ENCODE measurements around the gene CCNYL1.
"Not testable (repeated sequence)": the region's sequence is repeated elsewhere in the genome, so short reads cannot be mapped to it uniquely, and the experiment has no call there.

The CCNYL1 gene

DNA sequence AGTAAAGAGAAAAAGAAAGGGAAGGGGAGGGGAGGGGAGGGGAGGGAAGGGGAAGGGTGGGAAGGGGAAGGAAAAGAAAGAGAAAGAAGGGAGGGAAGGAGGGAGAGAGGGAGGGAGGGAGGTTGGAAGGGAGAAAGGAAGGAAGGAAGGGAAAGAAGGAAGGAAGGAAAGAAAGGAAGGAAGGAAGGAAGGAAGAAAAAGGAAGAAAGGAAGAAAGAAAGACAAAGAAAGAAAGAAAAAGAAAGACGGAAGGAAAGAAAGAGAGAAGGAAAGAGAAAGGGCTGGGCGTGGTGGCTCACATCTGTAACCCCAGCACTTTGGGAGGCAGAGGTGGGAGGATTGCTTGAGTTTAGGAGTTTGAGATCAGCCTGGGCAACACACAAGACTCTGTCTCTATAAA is 24.6 kb upstream of the CCNYL1 start:
- no peak overlapping the region for H3K4me2 ChIP-seq (ENCODE audit: low read length)
- no peaks in the 10 kb centered on the region for H3K36me3 ChIP-seq (replicated peaks; ENCODE audit: low read depth, low read length)
- H3K27me3 ChIP-seq (ENCODE audit: low read depth, low read length): no peaks in the 10 kb centered on the region
- no peak overlapping the region for H2AFZ ChIP-seq (ENCODE audit: low read depth, low read length)
- no peak overlapping the region for H3K9ac ChIP-seq (ENCODE audit: low read length)
- H3K9me3 ChIP-seq (ENCODE audit: insufficient read depth, low read length): no peaks in the 10 kb centered on the region
- H4K20me1 ChIP-seq (ENCODE audit: insufficient read depth, low read length): no peaks in the 10 kb centered on the region
- H3K79me2 ChIP-seq (ENCODE audit: low read length): no peaks in the 10 kb centered on the region
- TF ChIP-seq EZH2phosphoT487 (IDR thresholded peaks at IDR 0.05; ENCODE audit: low read depth) (no peak), CTCF (IDR thresholded peaks at IDR 0.05; ENCODE audit: low read depth, low read length) (no peak)
- no peak overlapping the region for H3K4me3 ChIP-seq (ENCODE audit: low read length)
- H3K27ac ChIP-seq (ENCODE audit: low read length): no peak overlapping the region
- peaks cover 16% of the 10 kb centered on the region for H3K4me1 ChIP-seq (ENCODE audit: low read length)

DNA sequence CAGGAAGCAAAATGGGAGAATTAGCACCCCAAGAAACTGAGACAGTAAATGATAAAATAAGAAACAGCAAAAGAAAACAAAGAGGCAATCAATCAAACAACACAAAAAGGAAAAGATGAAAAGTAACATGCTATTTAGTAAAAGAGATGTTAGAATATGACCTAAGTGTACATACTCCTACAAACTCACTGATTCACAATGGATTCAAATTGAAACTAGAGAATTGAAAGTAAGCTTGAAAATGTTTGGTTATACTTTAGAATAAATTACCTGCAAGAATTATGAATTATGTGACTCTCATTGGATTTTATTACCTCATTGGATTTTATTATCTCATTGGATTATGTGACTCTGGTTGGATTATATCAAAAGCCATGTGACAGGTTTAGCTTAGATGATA is 22.8 kb upstream of the CCNYL1 start:
- peak overlapping the region; percentile 10 for H3K4me2 ChIP-seq (ENCODE audit: low read length)
- no peak for TF ChIP-seq CTCF (IDR thresholded peaks at IDR 0.05; ENCODE audit: low read depth, low read length)
- no peaks in the 10 kb centered on the region for H3K36me3 ChIP-seq (replicated peaks; ENCODE audit: low read depth, low read length)
- H2AFZ ChIP-seq (ENCODE audit: low read depth, low read length): no peak overlapping the region
- H3K9ac ChIP-seq (ENCODE audit: low read length): no peak overlapping the region
- no peak overlapping the region for H3K4me3 ChIP-seq (ENCODE audit: low read length)
- no peaks in the 10 kb centered on the region for H3K79me2 ChIP-seq (ENCODE audit: low read length)
- H4K20me1 ChIP-seq (ENCODE audit: insufficient read depth, low read length): no peaks in the 10 kb centered on the region
- no peaks in the 10 kb centered on the region for H3K9me3 ChIP-seq (ENCODE audit: insufficient read depth, low read length)
- peaks cover 18% of the 10 kb centered on the region for H3K4me1 ChIP-seq (ENCODE audit: low read length)
- H3K27me3 ChIP-seq (ENCODE audit: low read depth, low read length): no peaks in the 10 kb centered on the region
- H3K27ac ChIP-seq (ENCODE audit: low read length): no peak overlapping the region

GRCh38 chr2:207690845-207691461 is 20.5 kb upstream of the CCNYL1 start:
- not testable (repeated sequence) for H3K27me3 ChIP-seq (ENCODE audit: low read depth, low read length); H3K4me2 ChIP-seq (ENCODE audit: low read length); H3K36me3 ChIP-seq (replicated peaks; ENCODE audit: low read depth, low read length); H3K4me3 ChIP-seq (ENCODE audit: low read length); H3K79me2 ChIP-seq (ENCODE audit: low read length); H3K9me3 ChIP-seq (ENCODE audit: insufficient read depth, low read length); H4K20me1 ChIP-seq (ENCODE audit: insufficient read depth, low read length); H3K27ac ChIP-seq (ENCODE audit: low read length); H3K9ac ChIP-seq (ENCODE audit: low read length); H2AFZ ChIP-seq (ENCODE audit: low read depth, low read length)
- peaks cover 19% of the 10 kb centered on the region for H3K4me1 ChIP-seq (ENCODE audit: low read length)

DNA sequence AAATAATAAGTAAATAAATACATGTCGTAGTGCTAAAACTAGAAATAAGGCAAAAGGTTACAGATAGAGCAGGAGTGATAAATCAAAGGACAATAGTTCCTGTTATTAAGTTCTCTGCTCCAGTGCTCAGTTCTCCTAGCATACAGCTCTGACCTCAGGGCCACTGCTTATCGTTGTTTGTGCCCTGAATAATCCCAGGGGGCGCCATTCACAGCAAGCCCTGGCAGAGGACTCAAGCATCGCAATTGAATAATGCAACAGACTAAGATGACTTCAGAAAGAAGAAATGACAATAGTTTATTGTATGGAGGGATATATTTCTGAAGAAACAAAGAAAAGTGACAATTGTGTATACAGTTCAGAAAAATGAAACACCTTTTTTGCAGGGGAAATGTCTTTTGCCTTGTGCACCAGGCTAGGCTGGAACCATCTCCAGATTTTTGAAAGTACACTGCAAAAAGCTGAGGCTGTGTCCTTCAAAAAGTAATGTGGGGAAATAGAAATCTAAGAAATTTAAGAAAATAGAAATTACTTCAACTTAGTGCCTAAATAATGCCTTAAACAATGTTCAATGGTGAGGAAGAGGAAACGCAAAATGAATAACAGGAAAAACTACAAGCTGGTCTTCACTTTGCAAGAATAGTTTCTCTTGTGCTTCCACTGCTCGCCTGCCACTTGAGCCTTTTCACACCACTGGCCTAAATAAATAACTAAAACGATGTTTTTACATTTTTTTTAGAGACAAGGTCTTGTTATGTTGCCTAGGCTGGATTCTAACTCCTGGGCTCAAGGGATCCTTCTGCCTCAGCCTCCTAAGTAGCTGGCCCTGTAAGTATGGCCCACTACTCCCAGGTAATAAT is 19.0 kb upstream of the CCNYL1 start:
- Histone ChIP-seq H3K36me3 (replicated peaks; ENCODE audit: low read depth, low read length) (no peaks in the 10 kb centered on the region), H3K4me3 (ENCODE audit: low read length) (no peak overlapping the region), H3K9ac (ENCODE audit: low read length) (no peak overlapping the region), H4K20me1 (ENCODE audit: insufficient read depth, low read length) (no peaks in the 10 kb centered on the region), H3K9me3 (ENCODE audit: insufficient read depth, low read length) (no peaks in the 10 kb centered on the region), H3K27ac (ENCODE audit: low read length) (no peak overlapping the region), H3K79me2 (ENCODE audit: low read length) (no peaks in the 10 kb centered on the region), H3K4me1 (ENCODE audit: low read length) (peaks cover 19% of the 10 kb centered on the region), H2AFZ (ENCODE audit: low read depth, low read length) (no peak overlapping the region), H3K27me3 (ENCODE audit: low read depth, low read length) (no peaks in the 10 kb centered on the region), H3K4me2 (ENCODE audit: low read length) (0 out of 2 replicates have a peak overlapping the region, but pooled peaks have one; percentile 15)
- TF ChIP-seq CTCF (IDR thresholded peaks at IDR 0.05; ENCODE audit: low read depth, low read length) (peak; percentile 79), EZH2phosphoT487 (IDR thresholded peaks at IDR 0.05; ENCODE audit: low read depth) (no peak)

Data from OCI-LY3 (cell line).